Small intestine (tissue), 7 donors: ENCODE results near the gene PHC2. TPM values are rescaled to one million over a fixed set of nuclear protein-coding genes. Genes with fewer than 3 reads are reported as not detected.

Experiments used
- DNase-seq, 2 donors: peaks; one replicate each; pipeline versions ENCODE4 v3.0.0 to v3.0.0-alpha.2; 2013
- FAIRE-seq: peaks from 2 replicates; lab custom pipeline; 2012; peaks lifted over from hg19 to GRCh38; lab: Jason Lieb, UNC
- H3K27ac ChIP-seq, 3 donors: one replicate each; pipeline ENCODE4 v1.5.1; 2013; ENCODE audit warnings: low read length in 2 of 3, mild to moderate bottlenecking in 2 of 3, control low read depth in 1 of 3, inconsistent platforms in 1 of 3, low read depth in 1 of 3, moderate library complexity in 1 of 3
- H3K27me3 ChIP-seq, 3 donors: one replicate each; pipeline ENCODE4 v1.6.1; 2013; ENCODE audit warnings: low read length in 3 of 3, inconsistent platforms in 1 of 3; ENCODE audit not compliant: control insufficient read depth in 3 of 3, insufficient read depth in 3 of 3
- H3K36me3 ChIP-seq, 3 donors: one replicate each; pipeline ENCODE4 v1.6.1; 2013; ENCODE audit warnings: low read length in 3 of 3, inconsistent platforms in 1 of 3, low read depth in 1 of 3, mild to moderate bottlenecking in 1 of 3, moderate library complexity in 1 of 3; ENCODE audit not compliant: control insufficient read depth in 3 of 3, insufficient read depth in 2 of 3
- H3K4me1 ChIP-seq, 3 donors: one replicate each; pipeline ENCODE4 v1.6.1; 2013; ENCODE audit warnings: low read length in 2 of 3, inconsistent platforms in 1 of 3, low read depth in 1 of 3, mild to moderate bottlenecking in 1 of 3, moderate library complexity in 1 of 3; ENCODE audit not compliant: control insufficient read depth in 3 of 3, insufficient read depth in 2 of 3
- H3K4me3 ChIP-seq, 3 donors: one replicate each; pipeline ENCODE4 v1.5.1; 2013; ENCODE audit warnings: low read length in 3 of 3, control low read depth in 1 of 3, inconsistent platforms in 1 of 3, low read depth in 1 of 3, mild to moderate bottlenecking in 1 of 3, moderate library complexity in 1 of 3
- H3K9me3 ChIP-seq, 2 donors: one replicate each; pipeline ENCODE4 v1.6.1; 2013; ENCODE audit warnings: low read depth in 1 of 2, low read length in 1 of 2; ENCODE audit not compliant: control insufficient read depth in 2 of 2, insufficient read depth in 1 of 2
- WGBS, 3 donors: extraction: QIAGEN DNeasy Blood & Tissue Kit; methylation state at CpG; one replicate each; pipeline ENCODE4 v1.1.7; 2013; 5-methylcytosine and 5-hydroxymethylcytosine counted together
- polyA plus RNA-seq, 4 donors: library from polyadenylated mRNA; stranded (reverse) in 3 of 4; unstranded in 1 of 4; fragments of 200-250 nt in 3 of 4; fragments of 120-200 nt in 1 of 4; gene quantifications; one replicate each; pipeline versions ENCODE4 v1.2.1 to v1.2.3, GENCODE V29; 2013
- donor health status: healthy with polysubstance abuse.
- donor health status: control.
- donor health status: control.
- donor health status: Bipolar disorder and iron deficiency.
- donor health status: healthy.

The PHC2 gene
- polyA plus RNA-seq, 4 donors: 41.2 to 110 (median 47.8) TPM

GRCh38 chr1:33320619-33321165, 110.2 kb downstream of the PHC2 start, which contains the start of gene A3GALT2:
Gene A3GALT2, minus strand, starts transcription at chr1:33321098. Its CDS starts 0 bp downstream, at chr1:33321098.
- 65 to 70% (median 67%) methylated on average over 8 of the region's 8 CpGs for WGBS, 3 donors
- peaks cover 8 to 36% (median 16%) of the 10 kb centered on the region in 3 donors for H3K36me3 ChIP-seq
- FAIRE-seq: no peak
- no peak within 1 kb of the TSS for H3K4me3 ChIP-seq
- H3K9me3 ChIP-seq: no peaks in the 10 kb centered on the region
- no peaks in the 10 kb centered on the region for H3K4me1 ChIP-seq
- no peak for DNase-seq
- no peaks in the 10 kb centered on the region for H3K27me3 ChIP-seq
- H3K27ac ChIP-seq: no peak within 1 kb of the TSS

- Histone ChIP-seq H3K27me3 (no peaks in the 10 kb centered on the region), H3K4me1 (no peaks in the 10 kb centered on the region), H3K9me3 (no peaks in the 10 kb centered on the region), H3K36me3 (peaks cover 6 to 30% (median 10%) of the 10 kb centered on the region in 3 donors), H3K4me3 (no peak overlapping the region), H3K27ac (no peak overlapping the region)
- DNase-seq (no peak), FAIRE-seq (no peak)
- WGBS, 3 donors: 74 to 78% (median 76%) methylated on average over 11 to 12 of the region's 12 CpGs
Measured at GRCh38 chr1:33319949-33320618, 110.8 kb downstream of the PHC2 start.

- no peak for FAIRE-seq
- WGBS, 3 donors: 86 to 91% (median 88%) methylated on average over 7 to 9 of the region's 9 CpGs
- no peak for DNase-seq
Measured at GRCh38 chr1:33319186-33319948, 111.5 kb downstream of the PHC2 start.

GRCh38 chr1:33317946-33318345, 112.9 kb downstream of the PHC2 start:
- WGBS, 3 donors: 59 to 86% (median 78%) methylated on average over 6 of the region's 6 CpGs
- Histone ChIP-seq H3K4me1 (no peaks in the 10 kb centered on the region), H3K36me3 (peaks cover 0 to 8% (median 0%) of the 10 kb centered on the region in 3 donors), H3K9me3 (no peaks in the 10 kb centered on the region), H3K4me3 (no peak overlapping the region), H3K27me3 (no peaks in the 10 kb centered on the region), H3K27ac (no peak overlapping the region)
- FAIRE-seq (no peak), DNase-seq (no peak)

More at GRCh38 chr1:33319186-33319948, 111.5 kb downstream of the PHC2 start:
- H3K9me3 ChIP-seq: no peaks in the 10 kb centered on the region
- no peak overlapping the region for H3K27ac ChIP-seq
- no peak overlapping the region for H3K4me3 ChIP-seq
- H3K36me3 ChIP-seq: peaks cover 2 to 23% (median 5%) of the 10 kb centered on the region in 3 donors
- no peaks in the 10 kb centered on the region for H3K27me3 ChIP-seq
- no peaks in the 10 kb centered on the region for H3K4me1 ChIP-seq

- FAIRE-seq: no peak
- 41 to 81% (median 55%) methylated on average over 1 of the region's 1 CpG for WGBS, 3 donors
- DNase-seq: no peak
- no peaks in the 10 kb centered on the region for H3K9me3 ChIP-seq
- no peak overlapping the region for H3K27ac ChIP-seq
- no peaks in the 10 kb centered on the region for H3K27me3 ChIP-seq
- no peak overlapping the region for H3K4me3 ChIP-seq
- peaks cover 0 to 3% (median 0%) of the 10 kb centered on the region in 3 donors for H3K36me3 ChIP-seq
- H3K4me1 ChIP-seq: no peaks in the 10 kb centered on the region
Measured at GRCh38 chr1:33317354-33317753, 113.5 kb downstream of the PHC2 start.

- Histone ChIP-seq H3K27ac (no peak overlapping the region), H3K36me3 (no peaks in the 10 kb centered on the region), H3K4me3 (no peak overlapping the region), H3K4me1 (no peaks in the 10 kb centered on the region), H3K27me3 (no peaks in the 10 kb centered on the region), H3K9me3 (no peaks in the 10 kb centered on the region)
- 77 to 92% (median 83%) methylated on average over 2 of the region's 2 CpGs for WGBS, 3 donors
- no peak for FAIRE-seq
- no peak for DNase-seq
Measured at GRCh38 chr1:33316601-33317000, 114.3 kb downstream of the PHC2 start.

GRCh38 chr1:33314416-33314815, 116.5 kb downstream of the PHC2 start:
- no peak for FAIRE-seq
- H3K27ac ChIP-seq: no peak overlapping the region
- no peaks in the 10 kb centered on the region for H3K9me3 ChIP-seq
- WGBS, 3 donors: 10 to 67% (median 42%) methylated on average over 9 of the region's 9 CpGs
- H3K36me3 ChIP-seq: no peaks in the 10 kb centered on the region
- H3K4me3 ChIP-seq: no peak overlapping the region
- H3K27me3 ChIP-seq: no peaks in the 10 kb centered on the region
- no peak for DNase-seq
- no peaks in the 10 kb centered on the region for H3K4me1 ChIP-seq

- Histone ChIP-seq H3K4me3 (no peak overlapping the region), H3K36me3 (no peaks in the 10 kb centered on the region), H3K4me1 (no peaks in the 10 kb centered on the region), H3K27ac (no peak overlapping the region), H3K9me3 (no peaks in the 10 kb centered on the region), H3K27me3 (no peaks in the 10 kb centered on the region)
- FAIRE-seq (no peak), DNase-seq (no peak)
- WGBS, 3 donors: 72 to 87% (median 84%) methylated on average over 5 of the region's 5 CpGs
Measured at GRCh38 chr1:33312413-33312749, 118.5 kb downstream of the PHC2 start.
